Lung (tissue), 12 donors: ENCODE data around the gene OR1Q1. TPM values are rescaled to one million over a fixed set of nuclear protein-coding genes. Genes with fewer than 3 reads are reported as not detected.

Experiments used
- ATAC-seq: fragments of 200-7000 bp; cut with Tn5 transposase; one replicate; pipeline ENCODE4 v1.9.1; 2020; ENCODE audit warnings: moderate number of reproducible peaks; ENCODE audit not compliant: insufficient read depth, low FRiP score
- DNase-seq, 3 donors: peaks; one replicate each; pipeline ENCODE4 v3.0.0-alpha.2; 2013 to 2017
- H3K27ac ChIP-seq, 2 donors: one replicate each; pipeline ENCODE4 v1.5.1; 2013; ENCODE audit warnings: mild to moderate bottlenecking in 2 of 2, moderate library complexity in 2 of 2, control low read depth in 1 of 2, inconsistent platforms in 1 of 2, low read depth in 1 of 2, low read length in 1 of 2
- H3K27me3 ChIP-seq, 3 donors: one replicate each; pipeline ENCODE4 v1.5.1; 2013; ENCODE audit warnings: low read length in 2 of 3; ENCODE audit not compliant: control insufficient read depth in 3 of 3, insufficient read depth in 3 of 3
- H3K36me3 ChIP-seq, 4 donors: one replicate each; pipeline ENCODE4 v1.5.1; 2013; ENCODE audit warnings: low read length in 4 of 4, mild to moderate bottlenecking in 1 of 4, moderate library complexity in 1 of 4; ENCODE audit not compliant: control insufficient read depth in 4 of 4, insufficient read depth in 4 of 4
- H3K4me1 ChIP-seq, 5 donors: one replicate each; pipeline ENCODE4 v1.5.1; 2013; ENCODE audit warnings: low read length in 5 of 5, mild to moderate bottlenecking in 2 of 5, moderate library complexity in 1 of 5; ENCODE audit not compliant: control insufficient read depth in 5 of 5, insufficient read depth in 5 of 5
- H3K4me3 ChIP-seq: one replicate; pipeline ENCODE4 v1.5.1; 2013; ENCODE audit warnings: mild to moderate bottlenecking, control low read depth, moderate library complexity
- H3K9ac ChIP-seq, 2 donors: one replicate each; pipeline ENCODE4 v1.5.1; 2013; ENCODE audit warnings: low read length in 2 of 2, control low read depth in 1 of 2; ENCODE audit not compliant: insufficient read depth in 1 of 2
- H3K9me3 ChIP-seq, 4 donors: one replicate each; pipeline ENCODE4 v1.5.1; 2013; ENCODE audit warnings: low read length in 3 of 4, mild to moderate bottlenecking in 1 of 4, moderate library complexity in 1 of 4; ENCODE audit not compliant: control insufficient read depth in 4 of 4, insufficient read depth in 3 of 4
- CTCF ChIP-seq: IDR thresholded peaks from 2 replicates; pipeline ENCODE4 v1.5.1; 2012; ENCODE audit warnings: mild to moderate bottlenecking; ENCODE audit errors: control extremely low read depth, extremely low read depth
- WGBS, 2 donors: extraction: QIAGEN DNeasy Blood & Tissue Kit; methylation state at CpG; one replicate each; pipeline ENCODE4 v1.1.7; 2013; 5-methylcytosine and 5-hydroxymethylcytosine counted together
- polyA plus RNA-seq, 2 donors: library from polyadenylated mRNA; stranded (reverse); fragments of 200-250 nt; gene quantifications; one replicate each; pipeline ENCODE4 v1.2.1, GENCODE V29; 2013
- total RNA-seq, 2 donors: library from RNA; depleted of rRNA in 1 of 2; stranded (reverse); fragments of >200 nt in 1 of 2; gene quantifications; one replicate each; pipeline ENCODE4 v1.2.1, GENCODE V29; 2014 to 2021
- donor health status: control.
- donor health status: control.
- donor health status: Bipolar disorder and iron deficiency.
- donor health status: healthy.
- donor health status: DM: yes; HTN: yes; CAD: no.

The OR1Q1 gene
- total and polyA plus RNA-seq, 4 donors: not detected

- no peak for TF ChIP-seq CTCF
- Histone ChIP-seq H3K4me1 (no peaks in the 10 kb centered on the region), H3K9ac (no peak within 1 kb of the TSS), H3K4me3 (no peak within 1 kb of the TSS), H3K27ac (no peak within 1 kb of the TSS), H3K27me3 (no peaks in the 10 kb centered on the region), H3K9me3 (peaks cover 0 to 3% (median under 1%) of the 10 kb centered on the region in 4 donors), H3K36me3 (no peaks in the 10 kb centered on the region)
- 90 to 92% methylated on average over 3 of the region's 3 CpGs for WGBS, 2 donors
- ATAC-seq: no peak
- DNase-seq: no peak
These were observed 43.0 kb downstream of the OR1Q1 start, which contains the start of gene OR1B1 for GRCh38 chr9:122657527-122657926. Gene OR1B1, minus strand, starts transcription at chr9:122657627.

- ATAC-seq: no peak
- no peak for DNase-seq
- Histone ChIP-seq H3K4me3 (no peak within 1 kb of the TSS), H3K27me3 (no peaks in the 10 kb centered on the region), H3K9me3 (peaks cover 0 to 6% (median 0%) of the 10 kb centered on the region in 4 donors), H3K9ac (no peak within 1 kb of the TSS), H3K4me1 (no peaks in the 10 kb centered on the region), H3K36me3 (no peaks in the 10 kb centered on the region), H3K27ac (no peak within 1 kb of the TSS)
- TF ChIP-seq CTCF: no peak
- 41 to 68% methylated on average over 2 of the region's 2 CpGs for WGBS, 2 donors
These were observed 46.9 kb downstream of the OR1Q1 start, which contains the start of gene OR1L1 for GRCh38 chr9:122661416-122661815. Gene OR1L1, plus strand, starts transcription at chr9:122661716. Its CDS starts 0 bp downstream, at chr9:122661716.

Other genes starting within 250 kb of the OR1Q1 start
- 10 to 100 TPM in 1 of 2 donors, 1 to 10 TPM in 1; 4.9 to 12.8 TPM for gene PTGS1, start 243.7 kb upstream of the OR1Q1 start, total RNA-seq
- 1 to 10 TPM; 2.9 to 5.1 TPM for gene PTGS1, start 243.7 kb upstream of the OR1Q1 start, polyA plus RNA-seq
- gene OR1J1, start 136.8 kb upstream of the OR1Q1 start, total RNA-seq: not detected
- gene OR1J1, start 136.8 kb upstream of the OR1Q1 start, polyA plus RNA-seq: not detected
- gene OR1J2, start 103.9 kb upstream of the OR1Q1 start, total RNA-seq: not detected
- gene OR1J2, start 103.9 kb upstream of the OR1Q1 start, polyA plus RNA-seq: not detected
- not detected for gene OR1J4, start 95.6 kb upstream of the OR1Q1 start, total RNA-seq
- gene OR1J4, start 95.6 kb upstream of the OR1Q1 start, polyA plus RNA-seq: not detected
- gene OR1N1, start 87.4 kb upstream of the OR1Q1 start, total RNA-seq: not detected
- gene OR1N1, start 87.4 kb upstream of the OR1Q1 start, polyA plus RNA-seq: not detected
- not detected for gene OR1N2, start 61.6 kb upstream of the OR1Q1 start, total RNA-seq
- gene OR1N2, start 61.6 kb upstream of the OR1Q1 start, polyA plus RNA-seq: not detected
- under 1 TPM; 0.20 to 0.37 TPM for gene OR1L8, start 31.4 kb upstream of the OR1Q1 start, total RNA-seq
- gene OR1L8, start 31.4 kb upstream of the OR1Q1 start, polyA plus RNA-seq: under 1 TPM in 1 of 2 donors, not detected in 1; 0.16 TPM
- under 1 TPM; 0.26 to 0.28 TPM for gene OR1B1, start 42.9 kb downstream of the OR1Q1 start, total RNA-seq
- not detected for gene OR1B1, start 42.9 kb downstream of the OR1Q1 start, polyA plus RNA-seq
- gene OR1L1, start 47.0 kb downstream of the OR1Q1 start, total RNA-seq: not detected
- not detected for gene OR1L1, start 47.0 kb downstream of the OR1Q1 start, polyA plus RNA-seq
- gene OR1L3, start 60.4 kb downstream of the OR1Q1 start, total RNA-seq: not detected
- gene OR1L3, start 60.4 kb downstream of the OR1Q1 start, polyA plus RNA-seq: not detected
- not detected for gene OR1L4, start 109.3 kb downstream of the OR1Q1 start, total RNA-seq
- not detected for gene OR1L4, start 109.3 kb downstream of the OR1Q1 start, polyA plus RNA-seq
- not detected for gene OR1L6, start 127.6 kb downstream of the OR1Q1 start, total RNA-seq
- not detected for gene OR1L6, start 127.6 kb downstream of the OR1Q1 start, polyA plus RNA-seq
- not detected for gene OR5C1, start 174.2 kb downstream of the OR1Q1 start, total RNA-seq
- gene OR5C1, start 174.2 kb downstream of the OR1Q1 start, polyA plus RNA-seq: not detected
- not detected for gene OR1K1, start 185.4 kb downstream of the OR1Q1 start, total RNA-seq
- not detected for gene OR1K1, start 185.4 kb downstream of the OR1Q1 start, polyA plus RNA-seq
- 10 to 100 TPM; 19.6 to 30.2 TPM for gene PDCL, start 213.8 kb downstream of the OR1Q1 start, total RNA-seq
- gene PDCL, start 213.8 kb downstream of the OR1Q1 start, polyA plus RNA-seq: 10 to 100 TPM; 10.2 to 11.6 TPM